Stomach (tissue), 9 donors: ENCODE results near the gene DAB1. TPM values are rescaled to one million over a fixed set of nuclear protein-coding genes. Genes with fewer than 3 reads are reported as not detected.
A peak's percentile ranks its signal among the peaks of the same experiment; 100 is the strongest.

Experiments used
- DNase-seq, 2 donors: peaks; one replicate each; pipeline versions ENCODE4 v3.0.0 to v3.0.0-alpha.2; 2013 to 2019
- H3K27ac ChIP-seq, 5 donors: fragments of 200-600 bp in 4 of 5; sonication (generic) in 4 of 5; one replicate each; pipeline ENCODE4 v1.5.1; 2013 to 2019; ENCODE audit warnings: mild to moderate bottlenecking in 1 of 5, moderate library complexity in 1 of 5
- H3K27me3 ChIP-seq, 3 donors: fragments of 200-600 bp; sonication (generic); one replicate each; pipeline ENCODE4 v1.5.1; 2017 to 2019; ENCODE audit warnings: mixed run types in 1 of 3
- H3K36me3 ChIP-seq, 4 donors: fragments of 200-600 bp; sonication (generic); 1 replicate in 3 of 4; 2 replicates in 1 of 4; pipeline ENCODE4 v1.5.1; 2016 to 2019
- H3K4me1 ChIP-seq, 4 donors: fragments of 200-600 bp; sonication (generic); one replicate each; pipeline ENCODE4 v1.5.1; 2016 to 2019
- H3K4me3 ChIP-seq, 4 donors: fragments of 200-600 bp; sonication (generic) in 3 of 4; one replicate each; pipeline ENCODE4 v1.5.1; 2016 to 2019; ENCODE audit warnings: mild to moderate bottlenecking in 1 of 4
- H3K9me3 ChIP-seq, 4 donors: fragments of 200-600 bp; sonication (generic); one replicate each; pipeline ENCODE4 v1.5.1; 2016 to 2019
- EP300 ChIP-seq: sonication (generic); formaldehyde crosslinking; IDR thresholded peaks from one replicate; pipeline ENCODE4 v1.6.1; 2017; ENCODE audit warnings: antibody characterized with exemption
- POLR2A ChIP-seq, 4 donors: fragments of 450-650 bp; IDR thresholded peaks; one replicate each; pipeline ENCODE4 v1.6.1; 2016; ENCODE audit warnings: antibody characterized with exemption in 4 of 4, control low read depth in 2 of 4, mild to moderate bottlenecking in 1 of 4, moderate library complexity in 1 of 4
- POLR2AphosphoS5 ChIP-seq, 3 donors: sonication (generic); formaldehyde crosslinking; IDR thresholded peaks; one replicate each; pipeline ENCODE4 v1.6.1; 2016; ENCODE audit warnings: antibody characterized with exemption in 3 of 3
- WGBS, 5 donors: extraction: QIAGEN DNeasy Blood & Tissue Kit in 3 of 5; methylation state at CpG; one replicate each; pipeline versions ENCODE4 v1.1.5 to v1.1.7; 2013 to 2018; 5-methylcytosine and 5-hydroxymethylcytosine counted together
- intact Hi-C: fragments of 100-400 bp; cut with DNase I; formaldehyde crosslinking; loops from one replicate; pipeline ENCODE4 v1.15.1; 2023; ENCODE audit warnings: low total_unique reads
- polyA plus RNA-seq, 3 donors: library from polyadenylated mRNA; stranded (reverse); fragments of 200-250 nt; gene quantifications; one replicate each; pipeline ENCODE4 v1.2.3, GENCODE V29; 2013
- total RNA-seq, 5 donors: library from RNA; depleted of rRNA; stranded (reverse); fragments of >200 nt; gene quantifications; one replicate each; pipeline versions ENCODE4 v1.1.0 to v1.2.3, GENCODE V29; 2014 to 2016
- TF ChIP-seq, protein P1 (sequence below), 7 experiments: fragments of 450-650 bp in 4 of 7; fragments of 200-600 bp in 3 of 7; sonication (generic) in 3 of 7; IDR thresholded peaks; one replicate each; pipeline ENCODE4 v1.5.1; 2016 to 2019; ENCODE audit warnings: antibody characterized with exemption in 7 of 7, control low read depth in 2 of 7, mild to moderate bottlenecking in 1 of 7
- donor health status: healthy with polysubstance abuse.
- donor health status: Bipolar disorder and iron deficiency.
- donor health status: healthy.

DAB1 gene
- total and polyA plus RNA-seq, 8 donors, result under 0.01 to 3.5 (median 0.61) TPM; not detected in 1

DNA sequence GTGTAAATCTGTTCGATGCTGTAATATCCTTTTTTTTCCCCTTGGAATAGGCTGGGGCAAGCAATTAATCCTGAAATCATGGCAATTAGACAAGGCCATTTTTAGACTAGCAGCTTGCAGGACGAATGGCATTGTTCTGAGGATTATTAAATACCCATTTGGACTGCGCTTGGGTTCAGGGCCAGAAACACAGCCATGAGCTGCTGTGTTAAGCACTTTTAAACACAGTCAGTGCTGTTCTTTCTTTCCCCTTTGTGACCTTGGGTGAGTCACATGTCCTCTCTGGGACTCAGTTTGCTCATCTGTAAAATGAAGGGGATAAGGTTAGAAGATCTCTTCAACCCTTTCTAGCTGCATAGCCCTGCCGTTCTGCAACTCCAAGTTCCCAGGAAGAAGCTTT, 399.4 kb downstream of the DAB1 start:
- Histone ChIP-seq H3K4me1 (peaks cover 0 to 4% (median 0%) of the 10 kb centered on the region in 4 donors), H3K9me3 (peaks cover 0 to 7% (median 3%) of the 10 kb centered on the region in 4 donors), H3K36me3 (no peaks in the 10 kb centered on the region), H3K27ac (no peak overlapping the region), H3K27me3 (no peaks in the 10 kb centered on the region), H3K4me3 (no peak overlapping the region)
- intact Hi-C loops, result no loop called here
- DNase-seq, result no peak
- TF ChIP-seq POLR2AphosphoS5 (IDR thresholded peaks at IDR 0.05) (no peak), EP300 (no peak), POLR2A (IDR thresholded peaks at IDR 0.05) (no peak)
- TF ChIP-seq, protein P1, sequence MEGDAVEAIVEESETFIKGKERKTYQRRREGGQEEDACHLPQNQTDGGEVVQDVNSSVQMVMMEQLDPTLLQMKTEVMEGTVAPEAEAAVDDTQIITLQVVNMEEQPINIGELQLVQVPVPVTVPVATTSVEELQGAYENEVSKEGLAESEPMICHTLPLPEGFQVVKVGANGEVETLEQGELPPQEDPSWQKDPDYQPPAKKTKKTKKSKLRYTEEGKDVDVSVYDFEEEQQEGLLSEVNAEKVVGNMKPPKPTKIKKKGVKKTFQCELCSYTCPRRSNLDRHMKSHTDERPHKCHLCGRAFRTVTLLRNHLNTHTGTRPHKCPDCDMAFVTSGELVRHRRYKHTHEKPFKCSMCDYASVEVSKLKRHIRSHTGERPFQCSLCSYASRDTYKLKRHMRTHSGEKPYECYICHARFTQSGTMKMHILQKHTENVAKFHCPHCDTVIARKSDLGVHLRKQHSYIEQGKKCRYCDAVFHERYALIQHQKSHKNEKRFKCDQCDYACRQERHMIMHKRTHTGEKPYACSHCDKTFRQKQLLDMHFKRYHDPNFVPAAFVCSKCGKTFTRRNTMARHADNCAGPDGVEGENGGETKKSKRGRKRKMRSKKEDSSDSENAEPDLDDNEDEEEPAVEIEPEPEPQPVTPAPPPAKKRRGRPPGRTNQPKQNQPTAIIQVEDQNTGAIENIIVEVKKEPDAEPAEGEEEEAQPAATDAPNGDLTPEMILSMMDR (IDR thresholded peaks at IDR 0.05), result no peak
- WGBS, 5 donors, result 68 to 84% (median 82%) methylated on average over 4 of the region's 4 CpGs

DNA sequence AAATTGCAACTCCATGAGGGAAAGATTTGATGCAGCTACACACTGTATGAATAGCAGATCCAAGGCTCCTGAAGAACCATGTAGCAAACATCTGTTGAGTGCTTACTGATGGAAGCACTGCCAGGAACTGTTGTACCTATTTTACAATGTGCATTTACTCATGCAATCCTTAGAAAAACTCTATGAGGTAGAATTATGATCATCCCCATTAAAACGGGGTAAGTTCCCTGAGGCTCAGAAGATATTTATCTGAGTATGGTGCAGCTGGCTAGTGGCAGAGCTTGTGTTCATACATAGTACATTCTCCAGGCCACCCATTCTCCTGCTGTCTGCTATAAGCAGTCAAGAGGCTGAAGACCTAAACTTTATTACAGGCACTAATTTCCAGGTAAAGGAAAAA, 403.6 kb downstream of the DAB1 start:
- Histone ChIP-seq H3K27me3 (no peaks in the 10 kb centered on the region), H3K9me3 (no peaks in the 10 kb centered on the region), H3K4me3 (no peak overlapping the region), H3K4me1 (no peaks in the 10 kb centered on the region), H3K27ac (no peak overlapping the region), H3K36me3 (no peaks in the 10 kb centered on the region)
- TF ChIP-seq POLR2A (IDR thresholded peaks at IDR 0.05) (no peak), EP300 (no peak), POLR2AphosphoS5 (IDR thresholded peaks at IDR 0.05) (no peak)
- TF ChIP-seq, protein P1 (IDR thresholded peaks at IDR 0.05), result no peak
- intact Hi-C loops, result no loop called here
- 47 to 82% (median 74%) methylated on average over 1 of the region's 1 CpG for WGBS, 5 donors
- no peak for DNase-seq

DNA sequence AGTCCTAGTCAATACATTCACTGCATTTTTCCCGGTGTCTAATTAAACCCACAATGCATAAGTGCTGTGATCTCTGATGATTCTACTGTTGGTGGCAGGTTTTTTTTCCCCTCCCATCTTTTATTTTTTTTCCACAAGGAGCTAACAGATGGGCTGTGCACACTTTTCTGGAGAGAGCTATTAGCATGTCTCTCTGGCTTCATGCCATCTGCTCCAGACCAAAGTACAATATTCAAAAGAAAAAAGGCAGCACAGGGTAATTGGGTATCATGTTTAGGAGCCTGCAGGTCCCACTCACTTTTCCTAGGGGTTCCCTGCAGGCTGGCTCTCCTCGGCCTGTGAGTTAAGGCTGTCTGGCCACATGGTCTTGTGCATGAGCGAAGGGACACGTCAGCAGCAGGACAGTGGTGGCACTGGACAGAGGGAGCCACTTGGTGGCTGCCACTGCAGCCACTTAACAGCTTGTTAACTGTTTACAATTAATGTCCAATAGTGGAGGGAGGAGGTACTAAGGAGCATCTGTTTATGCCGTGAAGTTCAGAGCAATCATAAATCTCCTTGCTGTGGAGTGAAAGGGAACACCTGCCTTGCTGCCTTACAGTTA, 404.5 kb downstream of the DAB1 start:
- intact Hi-C loops, result no loop called here
- no peak overlapping the region for H3K27ac ChIP-seq
- TF ChIP-seq, protein P1 (IDR thresholded peaks at IDR 0.05), result no peak
- TF ChIP-seq EP300 (no peak), POLR2AphosphoS5 (IDR thresholded peaks at IDR 0.05) (no peak), POLR2A (IDR thresholded peaks at IDR 0.05) (no peak)
- peak in 1 of 2 donors; percentile 36 for DNase-seq
- WGBS, 5 donors, result 66 to 86% (median 81%) methylated on average over 5 of the region's 5 CpGs
- no peaks in the 10 kb centered on the region for H3K27me3 ChIP-seq
- no peak overlapping the region for H3K4me3 ChIP-seq
- H3K9me3 ChIP-seq, result no peaks in the 10 kb centered on the region
- no peaks in the 10 kb centered on the region for H3K36me3 ChIP-seq
- H3K4me1 ChIP-seq, result no peaks in the 10 kb centered on the region

DNA sequence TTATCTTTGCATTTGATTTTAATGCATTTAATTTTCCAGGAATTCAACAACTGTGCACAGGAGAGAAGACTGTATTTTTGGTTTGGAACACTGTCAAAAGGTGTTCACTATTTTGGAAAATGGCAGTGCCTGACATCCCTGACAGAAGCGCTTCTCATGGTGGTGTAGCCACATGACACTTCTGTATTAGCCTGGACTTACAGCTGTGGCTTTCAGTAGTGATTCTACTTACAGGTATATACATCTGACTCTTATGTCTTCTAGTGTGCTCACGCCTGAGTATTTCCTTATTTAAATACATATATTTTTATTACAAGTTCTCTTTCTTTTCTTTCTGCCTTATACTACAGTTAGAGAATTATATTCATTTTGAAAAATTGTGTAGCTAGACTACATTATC, 405.7 kb downstream of the DAB1 start:
- 86 to 95% (median 87%) methylated on average over 2 of the region's 2 CpGs for WGBS, 5 donors
- Histone ChIP-seq H3K27ac (no peak overlapping the region), H3K4me1 (no peaks in the 10 kb centered on the region), H3K9me3 (no peaks in the 10 kb centered on the region), H3K36me3 (no peaks in the 10 kb centered on the region), H3K4me3 (no peak overlapping the region), H3K27me3 (no peaks in the 10 kb centered on the region)
- no peak for DNase-seq
- intact Hi-C loops, result no loop called here
- TF ChIP-seq POLR2A (IDR thresholded peaks at IDR 0.05) (no peak), EP300 (no peak)
- TF ChIP-seq, protein P1 (IDR thresholded peaks at IDR 0.05), result no peak
